Kidney epithelial cell (primary cell): ENCODE data around the gene ZNF548. TPM values are rescaled to one million over a fixed set of nuclear protein-coding genes. Genes with fewer than 3 reads are reported as not detected.
"Not testable (repeated sequence)": the region's sequence is repeated elsewhere in the genome, so short reads cannot be mapped to it uniquely, and the experiment has no call there.

Source experiments
- DNase-seq: peaks from one replicate; pipeline ENCODE4 v3.0.0-alpha.2; 2010; ENCODE audit warnings: low read depth
- H3K27me3 ChIP-seq: 2 replicates; pipeline ENCODE4 v1.6.0; 2011; ENCODE audit warnings: low read length; ENCODE audit not compliant: control insufficient read depth, insufficient read depth
- H3K36me3 ChIP-seq: 2 replicates; pipeline ENCODE4 v1.5.1; 2011; ENCODE audit warnings: low read length; ENCODE audit not compliant: control insufficient read depth, insufficient read depth
- H3K4me3 ChIP-seq: 2 replicates; pipeline ENCODE4 v1.5.1; 2011; ENCODE audit warnings: low read depth, mild to moderate bottlenecking, control low read depth, low read length
- total RNA-seq: library from RNA; depleted of rRNA; stranded (reverse); fragments of >200 nt; gene quantifications from 2 replicates; pipeline ENCODE4 v1.2.3, GENCODE V29; 2015
- TF ChIP-seq, protein P1 (sequence below): IDR thresholded peaks from 2 replicates; pipeline ENCODE4 v1.5.1; 2011; ENCODE audit warnings: mild to moderate bottlenecking, moderate library complexity, low read length, control low read depth, inconsistent platforms; ENCODE audit not compliant: insufficient read depth, poor library complexity, severe bottlenecking

The ZNF548 gene
- total RNA-seq, 1 donor from 2014 or later, result 13.1 TPM

DNA sequence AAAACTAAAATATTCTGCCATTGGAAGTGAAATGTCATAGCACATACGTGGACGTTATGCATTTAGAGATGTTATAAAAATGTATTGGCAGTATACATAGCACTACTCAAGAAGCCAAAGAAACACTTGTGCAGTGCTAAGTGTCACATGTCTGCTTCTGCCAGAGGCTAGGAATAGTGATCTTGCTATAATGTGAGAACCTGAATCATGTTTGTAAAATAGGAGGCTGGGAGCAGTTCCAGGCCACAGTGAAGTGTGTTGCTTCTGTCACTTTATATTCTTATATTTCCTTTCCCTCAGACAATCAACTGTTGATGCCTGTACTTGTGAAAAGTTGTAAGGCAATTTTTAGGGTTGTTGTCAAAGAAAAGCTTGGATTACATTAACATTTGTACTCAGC is 22.9 kb upstream of the ZNF548 start:
- TF ChIP-seq, protein P1, sequence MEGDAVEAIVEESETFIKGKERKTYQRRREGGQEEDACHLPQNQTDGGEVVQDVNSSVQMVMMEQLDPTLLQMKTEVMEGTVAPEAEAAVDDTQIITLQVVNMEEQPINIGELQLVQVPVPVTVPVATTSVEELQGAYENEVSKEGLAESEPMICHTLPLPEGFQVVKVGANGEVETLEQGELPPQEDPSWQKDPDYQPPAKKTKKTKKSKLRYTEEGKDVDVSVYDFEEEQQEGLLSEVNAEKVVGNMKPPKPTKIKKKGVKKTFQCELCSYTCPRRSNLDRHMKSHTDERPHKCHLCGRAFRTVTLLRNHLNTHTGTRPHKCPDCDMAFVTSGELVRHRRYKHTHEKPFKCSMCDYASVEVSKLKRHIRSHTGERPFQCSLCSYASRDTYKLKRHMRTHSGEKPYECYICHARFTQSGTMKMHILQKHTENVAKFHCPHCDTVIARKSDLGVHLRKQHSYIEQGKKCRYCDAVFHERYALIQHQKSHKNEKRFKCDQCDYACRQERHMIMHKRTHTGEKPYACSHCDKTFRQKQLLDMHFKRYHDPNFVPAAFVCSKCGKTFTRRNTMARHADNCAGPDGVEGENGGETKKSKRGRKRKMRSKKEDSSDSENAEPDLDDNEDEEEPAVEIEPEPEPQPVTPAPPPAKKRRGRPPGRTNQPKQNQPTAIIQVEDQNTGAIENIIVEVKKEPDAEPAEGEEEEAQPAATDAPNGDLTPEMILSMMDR, result no peak
- H3K4me3 ChIP-seq, result no peak overlapping the region
- H3K27me3 ChIP-seq, result no peaks in the 10 kb centered on the region
- no peaks in the 10 kb centered on the region for H3K36me3 ChIP-seq
- DNase-seq, result no peak

DNA sequence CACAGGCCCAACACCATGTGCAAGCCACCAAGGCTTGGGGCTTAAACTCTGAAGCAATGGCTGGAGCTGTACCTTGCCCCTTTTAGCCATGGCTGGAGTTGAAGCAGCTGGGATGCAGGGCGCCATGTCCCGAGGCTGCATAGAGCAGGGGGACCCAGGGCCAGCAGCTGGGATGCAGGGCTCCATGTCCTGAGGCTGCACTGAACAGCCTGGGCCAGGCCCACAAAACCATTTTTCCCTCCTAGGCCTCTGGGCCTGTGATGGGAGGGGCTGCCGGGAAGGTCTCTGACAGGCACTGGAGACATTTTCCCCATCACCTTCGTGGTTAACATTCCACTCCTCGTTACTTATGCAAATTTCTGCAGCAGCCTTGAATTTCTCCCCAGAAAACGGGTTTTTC is 15.5 kb upstream of the ZNF548 start:
- TF ChIP-seq, protein P1, result no peak

DNA sequence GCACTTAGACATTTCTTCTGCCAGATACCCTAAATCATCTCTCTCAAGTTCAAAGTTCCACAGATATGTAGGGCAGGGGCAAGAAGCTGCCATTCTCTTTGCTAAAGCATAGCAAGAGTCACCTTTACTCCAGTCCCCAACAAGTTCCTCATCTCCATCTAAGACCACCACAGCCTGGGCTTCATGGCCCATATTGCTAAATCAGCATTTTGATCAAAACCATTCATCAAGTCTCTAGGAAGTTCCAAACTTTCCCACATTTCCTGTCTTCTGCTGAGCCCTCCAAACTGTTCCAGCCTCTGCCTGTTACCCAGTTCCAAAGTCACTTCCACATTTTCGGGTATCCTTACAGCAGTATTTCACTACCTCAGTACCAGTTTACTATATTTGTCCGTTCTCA is 15.0 kb upstream of the ZNF548 start:
- not testable (repeated sequence) for H3K27me3 ChIP-seq, H3K4me3 ChIP-seq, H3K36me3 ChIP-seq, DNase-seq

More for the DNA sequence above, 15.5 kb upstream of the ZNF548 start:
- H3K4me3 ChIP-seq, result no peak overlapping the region
- no peaks in the 10 kb centered on the region for H3K27me3 ChIP-seq
- DNase-seq, result no peak
- no peaks in the 10 kb centered on the region for H3K36me3 ChIP-seq

DNA sequence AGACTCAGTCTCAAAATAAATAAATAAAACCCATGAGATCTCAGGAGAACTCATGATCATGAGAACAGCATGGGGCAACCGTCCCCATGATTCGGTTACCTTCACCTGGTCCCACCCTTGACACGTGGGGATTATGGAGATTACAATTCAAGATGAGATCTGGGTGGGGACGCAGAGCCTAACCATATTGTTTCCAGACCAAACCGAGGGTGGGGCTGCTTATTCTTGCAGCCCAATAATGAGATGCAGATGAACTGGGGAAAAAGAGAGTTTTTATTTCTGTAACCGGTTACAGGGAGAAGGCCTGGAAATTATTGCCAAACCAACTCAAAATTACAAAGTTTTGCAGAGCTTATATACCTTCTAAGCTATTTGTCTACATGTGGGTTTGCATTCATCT is 13.5 kb upstream of the ZNF548 start:
- no peak for DNase-seq
- H3K36me3 ChIP-seq, result no peaks in the 10 kb centered on the region
- no peak overlapping the region for H3K4me3 ChIP-seq
- no peaks in the 10 kb centered on the region for H3K27me3 ChIP-seq
- TF ChIP-seq, protein P1, result no peak

DNA sequence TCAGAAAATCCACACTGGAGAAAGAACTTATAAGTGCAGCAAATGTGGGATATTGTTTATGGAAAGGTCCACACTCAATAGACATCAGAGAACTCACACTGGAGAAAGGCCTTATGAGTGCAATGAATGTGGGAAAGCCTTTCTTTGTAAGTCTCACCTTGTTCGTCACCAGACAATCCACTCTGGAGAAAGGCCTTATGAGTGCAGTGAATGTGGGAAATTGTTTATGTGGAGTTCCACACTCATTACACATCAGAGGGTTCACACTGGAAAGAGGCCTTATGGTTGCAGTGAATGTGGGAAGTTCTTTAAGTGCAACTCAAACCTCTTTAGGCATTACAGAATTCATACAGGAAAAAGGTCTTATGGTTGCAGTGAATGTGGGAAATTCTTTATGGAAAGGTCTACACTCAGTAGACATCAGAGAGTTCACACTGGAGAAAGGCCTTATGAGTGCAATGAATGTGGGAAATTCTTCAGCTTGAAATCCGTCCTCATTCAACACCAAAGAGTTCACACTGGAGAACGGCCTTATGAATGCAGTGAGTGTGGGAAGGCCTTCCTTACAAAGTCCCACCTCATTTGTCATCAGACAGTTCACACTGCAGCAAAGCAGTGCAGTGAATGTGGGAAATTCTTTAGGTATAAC is 12.0 kb upstream of the ZNF548 start:
- TF ChIP-seq, protein P1, result no peak
- no peak overlapping the region for H3K4me3 ChIP-seq
- no peaks in the 10 kb centered on the region for H3K36me3 ChIP-seq
- H3K27me3 ChIP-seq, result no peaks in the 10 kb centered on the region
- DNase-seq, result no peak

DNA sequence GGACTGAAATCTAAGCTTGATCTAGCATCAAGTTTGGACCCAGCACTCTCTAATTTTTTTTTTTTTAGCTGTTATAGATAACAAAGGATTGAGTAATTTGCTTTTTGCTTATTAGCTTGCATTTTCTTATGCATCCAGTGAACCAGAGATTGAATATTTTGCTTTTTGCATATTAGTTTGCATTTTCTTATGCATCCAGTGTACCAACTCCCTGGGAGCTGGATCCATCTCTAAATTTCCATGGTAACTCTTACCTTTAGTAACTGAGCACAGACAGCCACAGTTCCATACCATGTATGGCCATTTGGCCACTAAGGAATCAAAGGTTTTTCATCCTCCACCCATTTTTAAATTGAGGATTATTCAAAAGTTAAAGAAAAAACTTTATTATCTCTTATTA is 8.7 kb upstream of the ZNF548 start:
- TF ChIP-seq, protein P1, result no peak
- H3K4me3 ChIP-seq, result no peak overlapping the region
- no peaks in the 10 kb centered on the region for H3K36me3 ChIP-seq
- no peak for DNase-seq
- no peaks in the 10 kb centered on the region for H3K27me3 ChIP-seq
